ENCODE measurements around the gene ABHD17B. TPM values are rescaled to one million over a fixed set of nuclear protein-coding genes. Genes with fewer than 3 reads are reported as not detected.

Gene ABHD17B
- total RNA-seq, 1 donor from 2014 or later: 20.5 TPM

GRCh38 chr9:71895117-71895516 is 15.9 kb downstream of the ABHD17B start:
- no peaks in the 10 kb centered on the region for H3K9me3 ChIP-seq
- no peak overlapping the region for H3K27ac ChIP-seq
- H3K4me3 ChIP-seq: no peak overlapping the region
- no peaks in the 10 kb centered on the region for H3K36me3 ChIP-seq
- H3K27me3 ChIP-seq: no peaks in the 10 kb centered on the region
- no peak for TF ChIP-seq CTCF (IDR thresholded peaks at IDR 0.05)
- DNase-seq (ENCODE audit: low spot score in 2 of 2): no peak
- intact Hi-C loops (cut with DNase I): no loop called here
- H3K4me1 ChIP-seq: peaks cover 0 to 8% of the 10 kb centered on the region in 2 donors

- intact Hi-C loops (cut with DNase I): no loop called here
- H3K4me1 ChIP-seq: peaks cover 0 to 19% of the 10 kb centered on the region in 2 donors
- no peak overlapping the region for H3K4me3 ChIP-seq
- H3K36me3 ChIP-seq: no peaks in the 10 kb centered on the region
- H3K27ac ChIP-seq: no peak overlapping the region
- H3K9me3 ChIP-seq: no peaks in the 10 kb centered on the region
- no peak for TF ChIP-seq CTCF (IDR thresholded peaks at IDR 0.05)
- H3K27me3 ChIP-seq: no peaks in the 10 kb centered on the region
- no peak for DNase-seq (ENCODE audit: low spot score in 2 of 2)
Observed at GRCh38 chr9:71891557-71892189, 19.3 kb downstream of the ABHD17B start.

GRCh38 chr9:71890042-71890679 is 20.8 kb downstream of the ABHD17B start:
- Histone ChIP-seq H3K27ac (no peak overlapping the region), H3K4me1 (peaks cover 0 to 14% of the 10 kb centered on the region in 2 donors), H3K9me3 (no peaks in the 10 kb centered on the region), H3K4me3 (no peak overlapping the region), H3K36me3 (no peaks in the 10 kb centered on the region), H3K27me3 (no peaks in the 10 kb centered on the region)
- TF ChIP-seq CTCF (IDR thresholded peaks at IDR 0.05): no peak
- DNase-seq (ENCODE audit: low spot score in 2 of 2): no peak
- intact Hi-C loops (cut with DNase I): no loop called here

GRCh38 chr9:71887362-71887761 is 23.6 kb downstream of the ABHD17B start:
- H3K4me3 ChIP-seq: no peak overlapping the region
- no peaks in the 10 kb centered on the region for H3K27me3 ChIP-seq
- no peaks in the 10 kb centered on the region for H3K36me3 ChIP-seq
- intact Hi-C loops (cut with DNase I): loop anchor here (5.0 kb wide), 1 partner anchor 90 kb away; no protein-coding TSS in a partner anchor
- TF ChIP-seq CTCF (IDR thresholded peaks at IDR 0.05): no peak
- H3K9me3 ChIP-seq: peaks cover 0 to 13% of the 10 kb centered on the region in 2 donors
- peaks cover 0 to 11% of the 10 kb centered on the region in 2 donors for H3K4me1 ChIP-seq
- no peak overlapping the region for H3K27ac ChIP-seq
- no peak for DNase-seq (ENCODE audit: low spot score in 2 of 2)

GRCh38 chr9:71886541-71886940 is 24.5 kb downstream of the ABHD17B start:
- H3K36me3 ChIP-seq: no peaks in the 10 kb centered on the region
- H3K4me3 ChIP-seq: no peak overlapping the region
- TF ChIP-seq CTCF (IDR thresholded peaks at IDR 0.05): no peak
- peaks cover 0 to 11% of the 10 kb centered on the region in 2 donors for H3K4me1 ChIP-seq
- H3K27ac ChIP-seq: no peak overlapping the region
- H3K9me3 ChIP-seq: peaks cover 0 to 21% of the 10 kb centered on the region in 2 donors
- intact Hi-C loops (cut with DNase I): loop anchor here (5.0 kb wide), 1 partner anchor 89 kb away; no protein-coding TSS in a partner anchor
- H3K27me3 ChIP-seq: no peaks in the 10 kb centered on the region
- no peak for DNase-seq (ENCODE audit: low spot score in 2 of 2)
